ENCODE measurements around the gene SLC15A1.

DNA sequence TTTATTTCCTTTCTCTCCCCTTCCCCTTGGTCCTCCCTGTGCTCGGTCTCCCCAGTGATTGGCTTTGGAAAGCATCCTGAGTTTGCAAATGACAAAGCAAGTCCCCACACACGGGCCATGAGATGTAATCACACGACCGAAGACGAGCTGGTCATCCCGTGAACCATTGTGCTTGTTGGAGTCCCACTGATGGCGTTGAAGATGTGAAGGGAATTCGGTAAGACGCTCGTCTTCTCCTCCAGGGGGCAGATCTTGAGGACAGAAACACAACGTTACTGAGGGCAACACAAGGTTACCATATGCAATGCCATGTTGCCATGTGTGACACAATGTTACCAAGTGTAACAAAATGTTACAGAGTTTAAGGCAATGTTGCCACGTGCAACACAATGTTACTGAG is 42.0 kb upstream of the SLC15A1 start:
- TF ChIP-seq, protein P1, sequence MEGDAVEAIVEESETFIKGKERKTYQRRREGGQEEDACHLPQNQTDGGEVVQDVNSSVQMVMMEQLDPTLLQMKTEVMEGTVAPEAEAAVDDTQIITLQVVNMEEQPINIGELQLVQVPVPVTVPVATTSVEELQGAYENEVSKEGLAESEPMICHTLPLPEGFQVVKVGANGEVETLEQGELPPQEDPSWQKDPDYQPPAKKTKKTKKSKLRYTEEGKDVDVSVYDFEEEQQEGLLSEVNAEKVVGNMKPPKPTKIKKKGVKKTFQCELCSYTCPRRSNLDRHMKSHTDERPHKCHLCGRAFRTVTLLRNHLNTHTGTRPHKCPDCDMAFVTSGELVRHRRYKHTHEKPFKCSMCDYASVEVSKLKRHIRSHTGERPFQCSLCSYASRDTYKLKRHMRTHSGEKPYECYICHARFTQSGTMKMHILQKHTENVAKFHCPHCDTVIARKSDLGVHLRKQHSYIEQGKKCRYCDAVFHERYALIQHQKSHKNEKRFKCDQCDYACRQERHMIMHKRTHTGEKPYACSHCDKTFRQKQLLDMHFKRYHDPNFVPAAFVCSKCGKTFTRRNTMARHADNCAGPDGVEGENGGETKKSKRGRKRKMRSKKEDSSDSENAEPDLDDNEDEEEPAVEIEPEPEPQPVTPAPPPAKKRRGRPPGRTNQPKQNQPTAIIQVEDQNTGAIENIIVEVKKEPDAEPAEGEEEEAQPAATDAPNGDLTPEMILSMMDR (IDR thresholded peaks at IDR 0.05): no peak
- TF ChIP-seq POLR2A (IDR thresholded peaks at IDR 0.05): no peak

All from heart left ventricle (tissue), 13 donors.